Stomach (tissue), 19 donors: ENCODE results near the gene TMEM200C. TPM values are rescaled to one million over a fixed set of nuclear protein-coding genes. Genes with fewer than 3 reads are reported as not detected.

Experiments
- DNase-seq, 2 donors: peaks; one replicate each; pipeline versions ENCODE4 v3.0.0 to v3.0.0-alpha.2; 2013 to 2019
- H3K27ac ChIP-seq, 5 donors: fragments of 200-600 bp in 4 of 5; sonication (generic) in 4 of 5; one replicate each; pipeline ENCODE4 v1.5.1; 2013 to 2019; ENCODE audit warnings: mild to moderate bottlenecking in 1 of 5, moderate library complexity in 1 of 5
- H3K27me3 ChIP-seq, 3 donors: fragments of 200-600 bp; sonication (generic); one replicate each; pipeline ENCODE4 v1.5.1; 2017 to 2019; ENCODE audit warnings: mixed run types in 1 of 3
- H3K36me3 ChIP-seq, 4 donors: fragments of 200-600 bp; sonication (generic); 1 replicate in 3 of 4; 2 replicates in 1 of 4; pipeline ENCODE4 v1.5.1; 2016 to 2019
- H3K4me1 ChIP-seq, 4 donors: fragments of 200-600 bp; sonication (generic); one replicate each; pipeline ENCODE4 v1.5.1; 2016 to 2019
- H3K4me3 ChIP-seq, 4 donors: fragments of 200-600 bp; sonication (generic) in 3 of 4; one replicate each; pipeline ENCODE4 v1.5.1; 2016 to 2019; ENCODE audit warnings: mild to moderate bottlenecking in 1 of 4
- H3K9me3 ChIP-seq, 4 donors: fragments of 200-600 bp; sonication (generic); one replicate each; pipeline ENCODE4 v1.5.1; 2016 to 2019
- CTCF ChIP-seq, 7 experiments: fragments of 450-650 bp in 4 of 7; fragments of 200-600 bp in 3 of 7; sonication (generic) in 3 of 7; IDR thresholded peaks; one replicate each; pipeline ENCODE4 v1.5.1; 2016 to 2019; ENCODE audit warnings: antibody characterized with exemption in 7 of 7, control low read depth in 2 of 7, mild to moderate bottlenecking in 1 of 7
- EP300 ChIP-seq: sonication (generic); formaldehyde crosslinking; IDR thresholded peaks from one replicate; pipeline ENCODE4 v1.6.1; 2017; ENCODE audit warnings: antibody characterized with exemption
- POLR2A ChIP-seq, 4 donors: fragments of 450-650 bp; IDR thresholded peaks; one replicate each; pipeline ENCODE4 v1.6.1; 2016; ENCODE audit warnings: antibody characterized with exemption in 4 of 4, control low read depth in 2 of 4, mild to moderate bottlenecking in 1 of 4, moderate library complexity in 1 of 4
- POLR2AphosphoS5 ChIP-seq, 3 donors: sonication (generic); formaldehyde crosslinking; IDR thresholded peaks; one replicate each; pipeline ENCODE4 v1.6.1; 2016; ENCODE audit warnings: antibody characterized with exemption in 3 of 3
- WGBS, 5 donors: extraction: QIAGEN DNeasy Blood & Tissue Kit in 3 of 5; methylation state at CpG; one replicate each; pipeline versions ENCODE4 v1.1.5 to v1.1.7; 2013 to 2018; 5-methylcytosine and 5-hydroxymethylcytosine counted together
- intact Hi-C: fragments of 100-400 bp; cut with DNase I; formaldehyde crosslinking; loops from one replicate; pipeline ENCODE4 v1.15.1; 2023; ENCODE audit warnings: low total_unique reads
- long read RNA-seq, 10 donors: transcript quantifications; one replicate each; lab custom pipeline, GENCODE V29; 2026
- polyA plus RNA-seq, 3 donors: library from polyadenylated mRNA; stranded (reverse); fragments of 200-250 nt; gene quantifications; one replicate each; pipeline ENCODE4 v1.2.3, GENCODE V29; 2013
- total RNA-seq, 5 donors: library from RNA; depleted of rRNA; stranded (reverse); fragments of >200 nt; gene quantifications; one replicate each; pipeline versions ENCODE4 v1.1.0 to v1.2.3, GENCODE V29; 2014 to 2016
- donor health status: healthy with polysubstance abuse.
- donor health status: Bipolar disorder and iron deficiency.
- donor health status: healthy.

The TMEM200C gene
- total RNA-seq: under 1 TPM in 1 of 5 donors, not detected in 4; 0.37 TPM
- polyA plus RNA-seq: under 1 TPM in 2 of 3 donors, not detected in 1; 0.03 to 0.12 TPM
- long read RNA-seq, donor 1, partial matches to known transcripts: 0 of 1 reads
- long read RNA-seq, donor 1, other reads (novel, unspliced or antisense): 0 of 1 reads
- long read RNA-seq, donor 2, partial matches to known transcripts: 0 of 1 reads
- long read RNA-seq, donor 2, other reads (novel, unspliced or antisense): 0 of 1 reads
- long read RNA-seq, donor 3: 0 reads
- long read RNA-seq, donor 4: 0 reads
- long read RNA-seq, donor 5: 0 reads
- long read RNA-seq, donor 6, partial matches to known transcripts: 0 of 1 reads
- long read RNA-seq, donor 6, other reads (novel, unspliced or antisense): 0 of 1 reads
- long read RNA-seq, donor 7, partial matches to known transcripts: 0 of 1 reads
- long read RNA-seq, donor 7, other reads (novel, unspliced or antisense): 0 of 1 reads
- long read RNA-seq, donor 8: 0 reads
- long read RNA-seq, donor 9: 0 reads
- long read RNA-seq, donor 10: 0 reads

GRCh38 chr18:5895299-5895875 is at the start of gene TMEM200C:
Gene TMEM200C (minus strand): TSS chr18:5895522. CDS start chr18:5892063, 3,459 bp downstream.
- Histone ChIP-seq H3K4me3 (peak within 1 kb of the TSS; percentile 45 to 55 (median 50)), H3K36me3 (no peaks in the 10 kb centered on the region), H3K27ac (peak within 1 kb of the TSS in 2 of 5 donors; percentile 49 to 72), H3K27me3 (peaks cover 36 to 85% (median 79%) of the 10 kb centered on the region in 3 donors), H3K4me1 (peaks cover 23 to 31% (median 28%) of the 10 kb centered on the region in 4 donors), H3K9me3 (no peaks in the 10 kb centered on the region)
- peak in 1 of 2 donors; percentile 73 for DNase-seq
- WGBS, 5 donors: 0 to 3% (median 1%) methylated on average over 12 to 80 of the region's 83 CpGs
- no peak for TF ChIP-seq CTCF (IDR thresholded peaks at IDR 0.05)
- no peak for TF ChIP-seq EP300
- TF ChIP-seq POLR2A (IDR thresholded peaks at IDR 0.05): no peak
- no peak for TF ChIP-seq POLR2AphosphoS5 (IDR thresholded peaks at IDR 0.05)
- intact Hi-C loops: no loop called here

- WGBS, 5 donors: 74 to 94% (median 92%) methylated on average over 3 of the region's 3 CpGs
- no peak overlapping the region for H3K4me3 ChIP-seq
- no peaks in the 10 kb centered on the region for H3K9me3 ChIP-seq
- H3K36me3 ChIP-seq: no peaks in the 10 kb centered on the region
- H3K27me3 ChIP-seq: peaks cover 0 to 5% (median 4%) of the 10 kb centered on the region in 3 donors
- intact Hi-C loops: no loop called here
- no peak for DNase-seq
- no peak overlapping the region for H3K27ac ChIP-seq
- TF ChIP-seq EP300 (no peak), CTCF (IDR thresholded peaks at IDR 0.05) (no peak), POLR2AphosphoS5 (IDR thresholded peaks at IDR 0.05) (no peak), POLR2A (IDR thresholded peaks at IDR 0.05) (no peak)
- no peaks in the 10 kb centered on the region for H3K4me1 ChIP-seq
Observed at GRCh38 chr18:5944448-5944847, 49.1 kb upstream of the TMEM200C start.

- H3K36me3 ChIP-seq: no peaks in the 10 kb centered on the region
- no peaks in the 10 kb centered on the region for H3K4me1 ChIP-seq
- WGBS, 5 donors: 56 to 70% (median 60%) methylated on average over 5 of the region's 5 CpGs
- H3K27me3 ChIP-seq: peaks cover 0 to 5% (median 4%) of the 10 kb centered on the region in 3 donors
- peak in 1 of 2 donors; percentile 48 for DNase-seq
- no peaks in the 10 kb centered on the region for H3K9me3 ChIP-seq
- TF ChIP-seq CTCF (IDR thresholded peaks at IDR 0.05): no peak
- TF ChIP-seq POLR2AphosphoS5 (IDR thresholded peaks at IDR 0.05): no peak
- no peak for TF ChIP-seq POLR2A (IDR thresholded peaks at IDR 0.05)
- TF ChIP-seq EP300: no peak
- no peak overlapping the region for H3K4me3 ChIP-seq
- H3K27ac ChIP-seq: no peak overlapping the region
- intact Hi-C loops: no loop called here
Observed at GRCh38 chr18:5943514-5943913, 48.2 kb upstream of the TMEM200C start.

- H3K4me3 ChIP-seq: no peak overlapping the region
- TF ChIP-seq POLR2AphosphoS5 (IDR thresholded peaks at IDR 0.05) (no peak), CTCF (IDR thresholded peaks at IDR 0.05) (no peak), EP300 (no peak), POLR2A (IDR thresholded peaks at IDR 0.05) (no peak)
- no peaks in the 10 kb centered on the region for H3K4me1 ChIP-seq
- intact Hi-C loops: no loop called here
- H3K36me3 ChIP-seq: no peaks in the 10 kb centered on the region
- DNase-seq: no peak
- H3K27me3 ChIP-seq: peaks cover 0 to 5% (median 4%) of the 10 kb centered on the region in 3 donors
- no peak overlapping the region for H3K27ac ChIP-seq
- H3K9me3 ChIP-seq: no peaks in the 10 kb centered on the region
- 58 to 72% (median 62%) methylated on average over 6 of the region's 6 CpGs for WGBS, 5 donors
Observed at GRCh38 chr18:5942591-5942990, 47.3 kb upstream of the TMEM200C start.
